Ammon's horn (tissue), 1 donor: ENCODE results near the gene ITPKB.
A peak's percentile ranks its signal among the peaks of the same experiment; 100 is the strongest.

ENCODE experiments used
- DNase-seq: peaks from one replicate; pipeline ENCODE4 v3.0.0-alpha.2; 2016; ENCODE audit warnings: low spot score

The ITPKB gene

DNA sequence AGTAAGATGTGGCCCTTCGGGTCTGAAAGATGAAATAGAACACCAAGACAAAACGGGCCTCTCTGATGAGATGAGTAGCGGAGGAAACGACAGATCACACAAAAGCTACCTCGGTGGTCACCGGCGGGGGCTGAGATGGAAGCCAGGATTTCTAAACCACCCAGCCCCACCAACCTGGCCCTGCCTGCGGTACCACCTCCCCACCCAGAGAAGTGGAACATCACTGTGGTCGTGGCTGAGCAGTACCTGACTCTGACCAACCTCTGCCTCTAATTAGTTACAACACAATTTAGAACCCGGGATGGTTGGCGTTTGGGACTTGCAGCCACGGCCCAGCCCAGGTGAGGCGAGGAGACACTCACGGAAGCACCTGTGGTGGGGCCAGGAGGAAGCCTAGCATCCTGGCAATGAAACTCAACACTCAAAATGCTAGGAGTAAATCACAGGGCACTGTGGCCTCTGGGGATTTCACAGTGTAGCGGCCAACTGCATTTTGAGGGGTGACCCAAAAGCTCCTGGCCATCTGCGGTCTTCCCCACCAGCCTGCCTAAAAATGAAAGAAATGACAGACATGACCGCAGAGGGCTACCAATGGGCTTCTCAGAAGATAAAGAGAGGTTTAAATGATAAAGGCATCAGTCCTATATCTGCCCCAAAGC is 73.4 kb downstream of the ITPKB start:
- DNase-seq: no peak

- DNase-seq: no peak
Observed at GRCh38 chr1:226664413-226665101, 74.5 kb downstream of the ITPKB start.

DNA sequence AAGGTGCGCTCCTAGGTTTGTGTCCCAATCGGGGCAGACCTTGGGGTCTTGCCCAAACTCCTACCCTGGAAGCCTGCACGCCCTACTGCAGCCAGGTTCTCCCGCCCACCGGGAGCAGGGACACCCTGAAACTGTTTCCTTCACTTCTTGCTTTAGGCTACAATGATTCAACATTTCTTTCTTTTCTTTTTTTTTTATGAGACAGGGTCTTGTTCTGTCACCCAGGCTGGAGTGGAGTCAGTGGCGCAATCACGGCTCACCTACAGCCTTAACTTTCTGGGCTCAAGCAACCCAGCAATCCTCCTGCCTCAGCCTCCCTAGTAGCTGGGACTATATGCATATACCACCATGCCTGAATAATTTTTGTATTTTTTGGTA is 75.8 kb downstream of the ITPKB start:
- no peak for DNase-seq

- peak; percentile 76 for DNase-seq
Observed at GRCh38 chr1:226662642-226663326, 76.3 kb downstream of the ITPKB start.

- DNase-seq: no peak
Observed at GRCh38 chr1:226661965-226662364, 77.1 kb downstream of the ITPKB start.

DNA sequence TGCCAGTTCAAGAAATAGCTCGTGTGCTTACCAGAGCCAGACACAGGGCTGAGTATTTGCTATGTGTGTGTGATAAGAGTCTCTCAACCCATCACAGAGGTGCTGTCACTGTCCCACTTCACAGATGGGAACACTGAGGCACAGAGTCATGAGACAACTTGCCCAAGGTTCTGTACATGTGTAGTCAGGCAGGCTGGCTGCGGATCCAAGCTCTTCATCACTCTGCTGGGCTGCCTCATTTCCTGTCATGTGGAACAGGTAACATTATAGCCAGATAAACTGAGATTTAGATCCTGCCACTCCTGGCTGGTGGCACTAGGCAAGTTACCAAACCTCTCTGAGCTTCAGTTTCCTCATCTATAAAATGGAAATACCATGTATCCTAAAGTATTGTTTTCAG is 77.8 kb downstream of the ITPKB start:
- no peak for DNase-seq

DNA sequence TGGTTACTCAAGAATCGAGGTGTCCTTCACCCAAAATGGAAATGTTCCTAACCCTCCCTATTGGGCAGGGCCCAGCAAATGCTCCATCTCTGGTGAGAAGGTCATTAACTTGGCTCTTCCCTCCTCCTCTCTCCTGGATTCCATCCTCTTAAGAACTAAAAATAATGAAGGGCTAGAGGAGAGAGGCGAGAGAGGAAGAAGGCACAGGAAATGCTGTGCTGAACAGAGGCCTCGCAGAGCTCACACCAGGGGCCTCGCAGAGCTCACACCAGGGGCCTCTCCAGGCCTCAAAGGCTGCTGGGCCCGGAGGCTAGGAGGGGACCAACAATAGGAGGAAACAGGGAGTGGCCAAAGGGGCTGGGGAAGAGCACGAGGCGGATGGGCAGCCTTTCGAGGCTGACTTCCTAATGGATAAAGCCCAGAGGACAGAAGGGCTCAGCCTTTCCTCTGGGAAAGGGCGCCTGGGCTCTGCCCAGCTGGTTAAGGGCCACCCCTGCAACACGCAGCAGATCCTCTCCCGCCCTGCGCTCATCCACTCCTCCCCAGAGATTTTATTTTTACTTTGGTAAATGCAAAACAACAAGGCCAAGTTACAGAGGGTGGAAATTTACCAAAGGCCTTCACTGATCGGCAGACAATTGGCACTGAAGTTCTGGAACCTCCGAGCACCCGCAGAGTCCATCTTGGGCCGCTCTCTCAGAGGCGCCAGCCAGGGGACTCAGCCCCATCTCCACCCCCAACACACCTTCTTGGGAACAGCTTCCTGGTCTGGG is 78.5 kb downstream of the ITPKB start:
- no peak for DNase-seq

DNA sequence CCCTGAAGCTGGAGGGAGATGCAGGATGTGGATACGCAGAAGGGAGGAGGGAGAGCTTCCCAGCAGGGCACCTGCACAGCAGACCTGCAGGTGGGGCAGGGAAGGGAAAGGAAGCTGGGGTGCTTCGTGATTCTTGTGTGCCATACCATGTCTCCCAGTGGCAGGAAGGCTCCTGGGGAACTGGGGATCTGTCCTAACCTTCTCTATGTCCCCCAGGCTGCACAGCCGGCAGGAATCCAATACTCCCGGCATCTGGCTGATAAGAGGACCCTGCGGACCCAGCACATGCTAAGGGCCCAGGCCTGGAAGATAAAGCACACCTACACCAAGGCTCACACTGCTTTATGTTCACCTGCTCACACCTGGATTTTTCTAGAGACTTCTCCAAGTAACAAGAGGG is 79.4 kb downstream of the ITPKB start:
- DNase-seq: no peak

GRCh38 chr1:226659136-226659535 is 79.9 kb downstream of the ITPKB start:
- DNase-seq: no peak

DNA sequence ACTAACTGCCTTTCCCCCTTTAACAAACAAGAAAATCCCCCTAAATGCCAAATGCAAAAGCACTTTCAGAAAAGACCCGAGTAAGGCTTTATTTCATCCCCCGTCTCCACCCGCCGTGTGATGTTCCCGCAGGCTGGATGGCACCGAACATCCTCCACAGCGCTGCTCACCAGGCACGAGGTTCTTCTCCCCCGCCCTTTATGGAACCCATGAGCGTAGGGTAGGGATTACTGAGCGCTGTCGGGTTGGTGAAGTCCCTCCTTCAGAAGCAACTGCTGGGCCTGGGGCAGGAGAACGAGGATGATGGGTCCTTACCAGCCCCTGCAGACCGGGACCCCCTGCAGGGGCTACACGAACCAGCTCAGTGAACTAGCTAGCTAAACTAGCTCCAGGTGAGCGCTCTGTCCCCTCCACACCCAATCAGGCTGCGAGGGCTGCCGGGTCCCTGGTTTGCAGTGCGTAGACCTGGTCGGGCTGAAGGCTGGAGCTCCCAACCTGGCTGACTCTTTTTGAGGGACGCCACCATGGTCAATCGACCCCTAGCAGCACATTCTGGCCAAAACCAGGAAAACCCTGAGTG is 80.4 kb downstream of the ITPKB start:
- DNase-seq: peak; percentile 43

DNA sequence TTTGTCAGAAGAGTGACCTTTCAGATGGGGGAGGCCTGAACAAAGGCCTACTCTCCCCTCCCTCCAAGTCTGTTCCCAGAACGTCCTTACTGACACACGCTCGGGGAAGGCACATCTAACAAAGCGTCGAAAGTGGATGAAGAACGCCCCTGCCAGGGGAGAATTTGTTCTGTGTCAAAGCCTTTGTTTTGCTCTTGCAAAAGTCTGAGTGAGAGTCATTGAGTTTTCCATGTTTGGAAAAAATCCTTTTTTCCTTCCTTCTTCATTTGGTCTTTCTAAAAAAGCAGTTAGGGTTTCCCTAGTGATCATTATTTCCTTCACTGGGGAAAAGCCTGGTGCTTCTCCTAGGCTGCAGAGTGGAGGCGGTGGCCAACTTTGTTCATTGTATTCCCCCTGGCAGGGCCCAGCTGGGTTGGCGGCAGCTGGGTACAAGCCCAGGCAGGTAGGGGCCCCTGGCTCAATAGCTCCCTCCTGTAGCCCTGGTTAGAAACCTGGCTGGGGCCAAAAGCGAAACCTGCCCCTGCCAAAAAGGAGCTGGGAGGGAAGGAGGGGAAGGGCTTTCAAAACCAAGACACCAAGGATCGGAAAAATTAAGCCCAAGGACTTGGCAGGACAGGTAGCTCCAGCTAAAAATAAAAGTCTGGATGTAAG is 81.1 kb downstream of the ITPKB start:
- DNase-seq: peak; percentile 84

- no peak for DNase-seq
Observed at GRCh38 chr1:226656601-226657277, 82.3 kb downstream of the ITPKB start.

DNA sequence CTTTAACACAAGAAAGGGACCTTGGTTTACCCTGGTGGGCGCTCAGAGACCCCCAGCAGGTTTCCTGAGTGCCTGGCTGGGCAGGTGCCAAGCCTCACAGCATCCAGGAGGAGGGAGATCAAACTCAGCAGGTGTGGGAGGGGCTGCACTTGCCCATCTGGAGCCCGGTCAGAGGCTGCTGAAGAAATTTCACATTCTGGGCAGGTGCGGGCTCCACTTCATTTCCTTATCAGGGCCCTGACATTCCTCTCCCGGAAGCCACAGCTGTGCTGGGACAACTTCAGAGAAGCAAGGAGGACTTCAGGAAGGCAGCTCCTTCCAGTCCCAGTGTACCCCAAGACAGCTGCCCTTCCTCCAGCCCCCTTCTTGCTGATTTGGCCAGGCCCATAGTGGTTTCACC is 82.9 kb downstream of the ITPKB start:
- no peak for DNase-seq

DNA sequence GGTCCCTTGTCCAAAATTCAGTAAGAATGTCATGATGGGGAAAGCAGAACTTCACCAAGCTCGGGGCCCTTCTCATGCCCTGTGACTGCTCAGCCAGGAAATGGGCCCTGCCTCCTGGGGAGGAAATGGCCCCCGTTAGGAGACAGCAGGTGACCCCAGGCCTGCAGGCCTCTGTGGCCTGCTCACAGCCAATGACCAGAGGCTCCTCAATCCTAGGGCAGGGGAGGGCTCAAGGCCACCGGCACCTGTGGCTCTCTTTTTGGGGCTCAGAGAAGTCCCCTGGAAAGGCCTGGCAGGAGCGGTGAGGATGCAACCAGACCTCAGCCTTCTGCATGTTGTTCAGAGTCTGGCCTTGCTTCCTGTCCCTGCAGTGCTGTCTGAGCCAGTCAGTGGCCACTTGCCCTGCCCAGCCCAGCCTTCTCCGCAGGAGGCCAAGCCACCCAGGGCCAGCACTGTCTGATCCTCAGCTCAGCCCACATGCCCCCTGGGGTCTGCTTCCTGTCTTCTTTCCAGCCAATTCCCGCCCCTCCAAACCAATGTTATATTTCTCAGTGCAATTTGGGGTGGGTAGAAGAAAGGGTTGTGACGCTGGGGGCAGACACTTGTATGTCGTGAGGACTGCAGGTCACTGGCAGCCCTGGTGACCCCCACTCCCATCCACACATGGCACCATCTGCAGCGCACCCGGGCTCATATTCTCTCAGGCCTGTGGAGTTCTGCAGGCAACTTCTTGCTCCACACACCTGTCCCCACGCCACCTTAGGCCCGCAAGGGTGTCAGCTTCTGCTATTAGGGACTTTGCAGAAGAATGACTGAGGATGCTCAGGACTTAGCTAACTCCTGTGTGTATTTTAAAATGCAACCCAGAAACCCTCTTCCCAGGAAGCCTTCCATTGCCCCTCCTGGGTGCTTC is 83.6 kb downstream of the ITPKB start:
- DNase-seq: no peak

GRCh38 chr1:226654668-226655055 is 84.4 kb downstream of the ITPKB start:
- DNase-seq: no peak

DNA sequence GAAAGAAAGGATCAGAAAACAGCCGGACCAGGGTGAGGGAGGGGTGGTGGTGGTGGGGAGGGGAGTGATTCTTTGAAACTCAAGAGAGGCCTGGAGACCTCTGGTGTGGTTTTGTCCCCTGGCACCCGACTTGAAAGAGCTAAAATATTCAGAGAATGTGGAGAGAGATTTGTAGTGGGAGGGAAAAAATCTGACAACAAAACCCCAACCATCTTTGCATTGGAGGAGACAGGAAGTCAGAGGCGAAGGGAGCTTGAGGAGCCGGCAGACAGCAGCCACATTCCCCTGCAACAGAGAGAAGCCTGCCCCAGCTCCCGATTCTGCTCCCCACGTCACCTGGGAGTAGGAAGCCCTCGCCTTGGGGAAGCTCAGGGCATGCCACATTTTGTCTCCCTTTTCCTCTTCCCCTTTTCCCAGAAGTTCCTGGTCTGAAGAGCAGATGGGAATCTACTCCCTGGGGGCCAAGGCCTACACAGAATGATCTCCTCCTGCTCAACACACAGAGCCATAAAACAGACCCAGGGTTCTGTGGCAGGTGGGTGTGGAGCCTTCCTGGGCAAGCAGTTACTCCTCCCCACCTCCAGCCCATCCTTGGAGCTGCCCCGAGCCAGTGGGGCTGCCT is 84.9 kb downstream of the ITPKB start:
- no peak for DNase-seq

DNA sequence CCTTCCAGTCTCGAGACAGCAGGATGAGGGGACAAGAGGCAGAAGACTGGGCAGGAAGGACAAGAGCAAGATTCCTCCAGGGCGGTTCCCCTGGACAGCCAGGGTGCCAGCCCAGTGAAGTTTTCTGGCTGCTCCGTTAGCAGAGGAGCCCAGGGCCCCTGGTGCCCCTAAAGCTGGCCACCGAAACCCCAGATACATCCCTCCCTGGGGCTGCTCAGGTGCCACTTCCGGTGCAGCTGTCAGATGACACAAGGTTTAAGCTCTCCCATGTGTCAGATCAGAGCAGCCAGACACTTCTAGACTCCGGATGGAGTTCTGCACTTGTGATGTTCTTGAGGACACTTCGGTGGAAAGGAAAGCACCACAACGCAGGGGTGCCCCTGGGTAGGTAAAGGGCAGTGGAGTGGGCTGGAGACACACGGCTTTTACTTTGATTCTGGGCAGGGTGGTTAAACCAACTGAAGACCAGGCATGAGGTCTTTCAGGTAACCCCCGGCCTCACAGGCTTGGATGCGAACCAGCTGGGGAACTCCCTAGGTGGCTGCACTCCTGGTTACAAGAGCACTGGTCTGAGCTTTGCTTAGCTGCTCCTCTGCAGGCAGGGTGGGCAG is 85.7 kb downstream of the ITPKB start:
- no peak for DNase-seq

- DNase-seq: no peak
Observed at GRCh38 chr1:226652613-226653012, 86.5 kb downstream of the ITPKB start.

- DNase-seq: no peak
Observed at GRCh38 chr1:226651732-226652105, 87.4 kb downstream of the ITPKB start.
